Trophoblast cell (in vitro differentiated cells and primary cell): ENCODE results near the gene PEAK3.

ENCODE experiments used
- DNase-seq, 2 donors: peaks; one replicate each; pipeline ENCODE4 v3.0.0-alpha.2; 2016
- H2AFZ ChIP-seq: 2 replicates; pipeline ENCODE4 v1.6.1; 2013; ENCODE audit warnings: low read length, moderate library complexity, mild to moderate bottlenecking; ENCODE audit not compliant: insufficient read depth, poor library complexity
- H2AK5ac ChIP-seq: 2 replicates; pipeline ENCODE4 v1.6.1; 2013; ENCODE audit warnings: mild to moderate bottlenecking, low read length
- H2BK120ac ChIP-seq: 2 replicates; pipeline ENCODE4 v1.6.1; 2013; ENCODE audit warnings: low read length, mild to moderate bottlenecking, moderate library complexity; ENCODE audit not compliant: insufficient read depth, poor library complexity
- H2BK12ac ChIP-seq: 2 replicates; pipeline ENCODE4 v1.6.1; 2013; ENCODE audit warnings: mild to moderate bottlenecking, low read length, moderate library complexity
- H2BK5ac ChIP-seq: 2 replicates; pipeline ENCODE4 v1.6.1; 2013; ENCODE audit warnings: low read length, low read depth, moderate library complexity, mild to moderate bottlenecking; ENCODE audit not compliant: poor library complexity
- H3K14ac ChIP-seq: 2 replicates; pipeline ENCODE4 v1.6.1; 2013; ENCODE audit warnings: mild to moderate bottlenecking, low read length
- H3K18ac ChIP-seq: 2 replicates; pipeline ENCODE4 v1.6.1; 2013; ENCODE audit warnings: mild to moderate bottlenecking, low read length
- H3K23ac ChIP-seq: 2 replicates; pipeline ENCODE4 v1.6.1; 2013; ENCODE audit warnings: low read length
- H3K27ac ChIP-seq: 2 replicates; pipeline ENCODE4 v1.5.1; 2013; ENCODE audit warnings: low read depth, mild to moderate bottlenecking, inconsistent platforms, low read length, moderate library complexity
- H3K27me3 ChIP-seq: 2 replicates; pipeline ENCODE4 v1.6.1; 2013; ENCODE audit warnings: inconsistent platforms, mild to moderate bottlenecking, low read length, moderate library complexity; ENCODE audit not compliant: insufficient read depth
- H3K36me3 ChIP-seq, 2 experiments: 1 replicate in 1 of 2; 2 replicates in 1 of 2; pipeline ENCODE4 v1.6.1; 2013; ENCODE audit warnings: low read length in 2 of 2, mild to moderate bottlenecking in 2 of 2, moderate library complexity in 1 of 2; ENCODE audit not compliant: insufficient read depth in 2 of 2, control insufficient read depth in 1 of 2
- H3K4ac ChIP-seq: 2 replicates; pipeline ENCODE4 v1.6.1; 2013; ENCODE audit warnings: low read depth, mild to moderate bottlenecking, low read length, moderate library complexity
- H3K4me1 ChIP-seq, 2 experiments: 1 replicate in 1 of 2; 2 replicates in 1 of 2; pipeline ENCODE4 v1.6.1; 2013; ENCODE audit warnings: low read length in 2 of 2, mild to moderate bottlenecking in 2 of 2, moderate library complexity in 1 of 2; ENCODE audit not compliant: insufficient read depth in 2 of 2, control insufficient read depth in 1 of 2
- H3K4me2 ChIP-seq: 2 replicates; pipeline ENCODE4 v1.6.1; 2013; ENCODE audit warnings: inconsistent platforms, mild to moderate bottlenecking, low read length, moderate library complexity
- H3K4me3 ChIP-seq: 2 replicates; pipeline ENCODE4 v1.5.1; 2013; ENCODE audit warnings: mild to moderate bottlenecking, low read depth, low read length, inconsistent platforms
- H3K79me1 ChIP-seq: one replicate; pipeline ENCODE4 v1.6.1; 2013; ENCODE audit warnings: low read length
- H3K79me2 ChIP-seq: 2 replicates; pipeline ENCODE4 v1.6.1; 2013; ENCODE audit warnings: low read length, mild to moderate bottlenecking; ENCODE audit not compliant: control insufficient read depth, insufficient read depth, poor library complexity
- H3K9ac ChIP-seq: 2 replicates; pipeline ENCODE4 v1.6.1; 2013; ENCODE audit warnings: mild to moderate bottlenecking, low read length
- H3K9me3 ChIP-seq: 2 replicates; pipeline ENCODE4 v1.6.1; 2013; ENCODE audit warnings: low read depth, mild to moderate bottlenecking, control low read depth, inconsistent platforms, low read length; ENCODE audit not compliant: insufficient read depth
- H4K12ac ChIP-seq: 2 replicates; pipeline ENCODE4 v1.6.1; 2013; ENCODE audit warnings: low read depth, mild to moderate bottlenecking, low read length, moderate library complexity
- H4K8ac ChIP-seq: 2 replicates; pipeline ENCODE4 v1.6.1; 2013; ENCODE audit warnings: low read depth, mild to moderate bottlenecking, low read length, moderate library complexity
- H4K91ac ChIP-seq: one replicate; pipeline ENCODE4 v1.6.1; 2013; ENCODE audit warnings: low read depth, mild to moderate bottlenecking, low read length, moderate library complexity
- WGBS: extraction: QIAGEN DNeasy Blood & Tissue Kit; methylation state at CpG from one replicate; pipeline ENCODE4 v1.1.7; 2013; ENCODE audit warnings: missing lambda C conversion rate; ENCODE audit not compliant: insufficient read length, insufficient coverage; ENCODE audit errors: extremely low coverage; 5-methylcytosine and 5-hydroxymethylcytosine counted together

PEAK3 gene

DNA sequence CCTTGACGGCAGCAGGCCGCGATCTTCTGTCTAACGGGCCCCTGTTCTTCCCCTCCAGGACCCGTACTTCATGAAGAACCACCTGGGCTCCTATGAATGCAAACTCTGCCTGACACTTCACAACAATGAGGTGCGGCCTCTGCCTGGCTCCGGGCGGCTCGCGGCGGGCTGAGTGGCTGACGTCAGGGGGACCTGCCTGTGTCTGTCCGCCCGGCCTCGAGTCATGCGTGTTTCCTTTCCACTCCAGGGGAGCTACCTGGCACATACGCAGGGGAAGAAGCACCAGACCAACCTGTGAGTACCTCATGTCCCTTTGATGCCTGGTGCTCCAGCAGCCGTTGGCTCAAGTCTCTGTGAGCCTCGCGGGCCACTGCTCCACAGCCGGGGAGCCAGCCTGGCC, 37.5 kb downstream of the PEAK3 start:
- H2BK12ac ChIP-seq = no peak overlapping the region
- H3K27me3 ChIP-seq = no peaks in the 10 kb centered on the region
- no peaks in the 10 kb centered on the region for H3K79me1 ChIP-seq
- H2AK5ac ChIP-seq = no peak overlapping the region
- H3K18ac ChIP-seq = no peak overlapping the region
- no peak overlapping the region for H2BK120ac ChIP-seq
- H4K8ac ChIP-seq = no peak overlapping the region
- H3K4me1 ChIP-seq = peaks cover 0 to 3% of the 10 kb centered on the region in 2 experiments
- no peak overlapping the region for H3K9ac ChIP-seq
- H3K14ac ChIP-seq = no peak overlapping the region
- peaks cover 6% of the 10 kb centered on the region for H3K9me3 ChIP-seq
- H4K12ac ChIP-seq = no peak overlapping the region
- no peak overlapping the region for H2BK5ac ChIP-seq
- H3K4me3 ChIP-seq = no peak overlapping the region
- no peak overlapping the region for H4K91ac ChIP-seq
- peaks cover 76 to 81% of the 10 kb centered on the region in 2 experiments for H3K36me3 ChIP-seq
- H3K4me2 ChIP-seq = no peak overlapping the region
- WGBS = no CpG with 5 or more reads among the region's 21 CpGs
- no peak overlapping the region for H3K4ac ChIP-seq
- no peak for DNase-seq
- H3K27ac ChIP-seq = no peak overlapping the region
- no peak overlapping the region for H3K23ac ChIP-seq
- peaks cover 22% of the 10 kb centered on the region for H3K79me2 ChIP-seq
- no peak overlapping the region for H2AFZ ChIP-seq

GRCh38 chr19:2244125-2244411, 37.9 kb downstream of the PEAK3 start:
- Histone ChIP-seq H2BK5ac (no peak overlapping the region), H3K14ac (no peak overlapping the region), H3K9ac (no peak overlapping the region), H3K27ac (no peak overlapping the region), H3K4ac (no peak overlapping the region), H4K12ac (no peak overlapping the region), H4K8ac (no peak overlapping the region), H3K18ac (no peak overlapping the region), H3K9me3 (peaks cover 6% of the 10 kb centered on the region), H3K27me3 (no peaks in the 10 kb centered on the region), H2AFZ (no peak overlapping the region), H3K4me1 (peaks cover 0 to 3% of the 10 kb centered on the region in 2 experiments), H2BK12ac (no peak overlapping the region), H3K79me2 (peaks cover 22% of the 10 kb centered on the region), H3K4me2 (no peak overlapping the region), H2BK120ac (no peak overlapping the region), H3K36me3 (peaks cover 76 to 79% of the 10 kb centered on the region in 2 experiments), H4K91ac (no peak overlapping the region), H2AK5ac (no peak overlapping the region), H3K23ac (no peak overlapping the region), H3K4me3 (no peak overlapping the region), H3K79me1 (no peaks in the 10 kb centered on the region)
- no CpG with 5 or more reads among the region's 12 CpGs for WGBS
- DNase-seq = no peak

DNA sequence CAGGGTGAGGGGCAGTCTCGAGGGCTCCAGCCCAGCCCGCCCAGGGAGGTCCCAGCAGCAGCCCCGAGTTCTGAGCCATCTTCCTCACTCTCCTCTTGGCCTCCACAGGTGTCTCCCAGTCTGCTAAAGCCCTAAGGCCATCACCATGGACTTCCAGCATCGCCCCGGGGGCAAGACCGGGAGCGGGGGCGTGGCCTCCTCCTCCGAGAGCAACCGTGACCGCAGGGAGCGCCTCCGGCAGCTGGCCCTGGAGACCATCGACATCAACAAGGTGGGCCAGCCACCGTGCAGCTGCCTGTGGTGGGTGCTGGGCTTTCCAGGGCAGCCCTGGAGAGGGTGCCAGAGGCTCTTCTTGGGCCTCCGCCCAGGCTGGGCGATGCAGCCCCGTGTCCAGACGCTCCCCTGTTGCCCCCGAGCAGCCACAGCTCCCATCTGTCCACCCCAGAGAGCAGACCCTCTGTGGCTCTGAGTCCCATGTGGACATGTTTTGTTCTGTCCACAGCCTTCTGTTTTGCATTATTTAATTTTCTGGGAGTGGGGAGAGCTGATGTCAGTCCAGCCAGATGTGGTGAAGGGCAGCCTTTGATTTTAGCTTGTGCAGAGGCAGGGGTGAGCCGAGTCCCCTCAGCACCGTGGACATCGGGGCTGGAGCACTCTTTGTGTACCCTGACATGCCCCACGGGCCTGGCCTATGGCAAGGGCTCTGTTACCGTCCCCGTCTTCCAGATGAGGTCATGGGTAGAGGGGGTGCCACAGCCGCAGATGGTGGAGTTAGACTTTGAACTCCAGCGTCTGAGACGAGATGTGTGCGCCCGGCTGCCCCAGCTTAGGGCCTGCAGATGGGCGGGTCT, 38.5 kb downstream of the PEAK3 start:
- Histone ChIP-seq H3K27me3 (no peaks in the 10 kb centered on the region), H3K9me3 (peaks cover 5% of the 10 kb centered on the region), H3K27ac (no peak overlapping the region), H3K36me3 (peaks cover 71 to 73% of the 10 kb centered on the region in 2 experiments), H3K4me2 (no peak overlapping the region), H3K14ac (no peak overlapping the region), H2AK5ac (no peak overlapping the region), H3K18ac (peak overlapping the region; percentile 15), H3K79me2 (peaks cover 27% of the 10 kb centered on the region), H3K4me3 (no peak overlapping the region), H4K12ac (no peak overlapping the region), H3K9ac (no peak overlapping the region), H4K8ac (no peak overlapping the region), H4K91ac (no peak overlapping the region), H2BK5ac (no peak overlapping the region), H2BK120ac (no peak overlapping the region), H3K79me1 (no peaks in the 10 kb centered on the region), H3K23ac (no peak overlapping the region), H3K4me1 (peaks cover 0 to 4% of the 10 kb centered on the region in 2 experiments), H2BK12ac (no peak overlapping the region), H2AFZ (no peak overlapping the region), H3K4ac (no peak overlapping the region)
- DNase-seq = peak in 1 of 2 donors; percentile 56
- WGBS = no CpG with 5 or more reads among the region's 32 CpGs

- no peak overlapping the region for H2BK12ac ChIP-seq
- H3K79me1 ChIP-seq = no peaks in the 10 kb centered on the region
These were observed 39.2 kb downstream of the PEAK3 start for GRCh38 chr19:2242816-2243215.

More at GRCh38 chr19:2242816-2243215, 39.2 kb downstream of the PEAK3 start:
- no peak overlapping the region for H3K4me2 ChIP-seq
- peaks cover 64 to 71% of the 10 kb centered on the region in 2 experiments for H3K36me3 ChIP-seq
- peaks cover 32% of the 10 kb centered on the region for H3K79me2 ChIP-seq
- peaks cover 4% of the 10 kb centered on the region for H3K9me3 ChIP-seq
- no peak overlapping the region for H2BK5ac ChIP-seq
- H2AK5ac ChIP-seq = no peak overlapping the region
- no peak overlapping the region for H4K91ac ChIP-seq
- no peak overlapping the region for H3K23ac ChIP-seq
- no CpG with 5 or more reads among the region's 8 CpGs for WGBS
- H3K9ac ChIP-seq = no peak overlapping the region
- no peak overlapping the region for H4K12ac ChIP-seq
- no peak overlapping the region for H2AFZ ChIP-seq
- no peak overlapping the region for H3K27ac ChIP-seq
- no peak overlapping the region for H3K4me3 ChIP-seq
- peak overlapping the region; percentile 66 for H3K4ac ChIP-seq
- H4K8ac ChIP-seq = no peak overlapping the region
- DNase-seq = no peak
- peak overlapping the region; percentile 15 for H3K18ac ChIP-seq
- H3K14ac ChIP-seq = no peak overlapping the region
- H3K4me1 ChIP-seq = peaks cover 2 to 6% of the 10 kb centered on the region in 2 experiments
- no peak overlapping the region for H2BK120ac ChIP-seq
- H3K27me3 ChIP-seq = no peaks in the 10 kb centered on the region
